ENCODE data around the gene NR4A2.

The NR4A2 gene

DNA sequence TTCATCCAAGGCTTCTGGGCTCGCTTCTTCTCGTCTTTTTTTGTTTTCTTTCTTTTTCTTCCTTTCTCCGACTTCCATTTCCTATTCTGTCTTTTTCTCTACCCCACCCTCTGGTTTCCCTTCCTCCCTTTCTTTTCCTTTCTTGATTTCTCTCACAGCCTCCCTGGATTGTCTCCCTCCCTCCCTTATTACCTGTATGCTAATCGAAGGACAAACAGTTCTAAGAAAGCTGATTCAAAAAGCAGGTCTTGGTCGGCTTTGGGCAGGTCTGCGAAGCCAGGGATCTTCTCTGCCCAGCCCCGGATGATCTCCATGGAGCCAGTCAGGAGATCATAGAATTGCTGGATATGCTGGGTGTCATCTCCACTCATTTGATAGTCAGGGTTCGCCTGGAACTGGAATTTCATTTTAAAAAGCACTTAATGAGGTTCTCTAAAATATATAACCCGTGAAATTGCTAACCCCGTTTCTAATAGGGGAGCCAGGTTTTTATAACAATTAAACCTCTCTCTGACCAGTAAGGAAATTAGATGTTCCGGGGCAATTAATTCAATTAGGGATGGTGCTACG is 5.9 kb downstream of the NR4A2 start:
- no peaks in the 10 kb centered on the region for H3K9me3 Mint-ChIP-seq
- H3K27ac Mint-ChIP-seq = no peak overlapping the region
- peaks cover 6% of the 10 kb centered on the region for H3K36me3 Mint-ChIP-seq (ENCODE audit: low read depth)
- no peak overlapping the region for H3K4me3 Mint-ChIP-seq
- TF ChIP-seq, protein P1, sequence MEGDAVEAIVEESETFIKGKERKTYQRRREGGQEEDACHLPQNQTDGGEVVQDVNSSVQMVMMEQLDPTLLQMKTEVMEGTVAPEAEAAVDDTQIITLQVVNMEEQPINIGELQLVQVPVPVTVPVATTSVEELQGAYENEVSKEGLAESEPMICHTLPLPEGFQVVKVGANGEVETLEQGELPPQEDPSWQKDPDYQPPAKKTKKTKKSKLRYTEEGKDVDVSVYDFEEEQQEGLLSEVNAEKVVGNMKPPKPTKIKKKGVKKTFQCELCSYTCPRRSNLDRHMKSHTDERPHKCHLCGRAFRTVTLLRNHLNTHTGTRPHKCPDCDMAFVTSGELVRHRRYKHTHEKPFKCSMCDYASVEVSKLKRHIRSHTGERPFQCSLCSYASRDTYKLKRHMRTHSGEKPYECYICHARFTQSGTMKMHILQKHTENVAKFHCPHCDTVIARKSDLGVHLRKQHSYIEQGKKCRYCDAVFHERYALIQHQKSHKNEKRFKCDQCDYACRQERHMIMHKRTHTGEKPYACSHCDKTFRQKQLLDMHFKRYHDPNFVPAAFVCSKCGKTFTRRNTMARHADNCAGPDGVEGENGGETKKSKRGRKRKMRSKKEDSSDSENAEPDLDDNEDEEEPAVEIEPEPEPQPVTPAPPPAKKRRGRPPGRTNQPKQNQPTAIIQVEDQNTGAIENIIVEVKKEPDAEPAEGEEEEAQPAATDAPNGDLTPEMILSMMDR (IDR thresholded peaks at IDR 0.05; ENCODE audit: unreplicated experiment in 3 of 3) = no peak
- H3K4me1 Mint-ChIP-seq = peaks cover 12% of the 10 kb centered on the region
- H3K27me3 Mint-ChIP-seq (ENCODE audit: low read depth) = peaks cover 99% of the 10 kb centered on the region

DNA sequence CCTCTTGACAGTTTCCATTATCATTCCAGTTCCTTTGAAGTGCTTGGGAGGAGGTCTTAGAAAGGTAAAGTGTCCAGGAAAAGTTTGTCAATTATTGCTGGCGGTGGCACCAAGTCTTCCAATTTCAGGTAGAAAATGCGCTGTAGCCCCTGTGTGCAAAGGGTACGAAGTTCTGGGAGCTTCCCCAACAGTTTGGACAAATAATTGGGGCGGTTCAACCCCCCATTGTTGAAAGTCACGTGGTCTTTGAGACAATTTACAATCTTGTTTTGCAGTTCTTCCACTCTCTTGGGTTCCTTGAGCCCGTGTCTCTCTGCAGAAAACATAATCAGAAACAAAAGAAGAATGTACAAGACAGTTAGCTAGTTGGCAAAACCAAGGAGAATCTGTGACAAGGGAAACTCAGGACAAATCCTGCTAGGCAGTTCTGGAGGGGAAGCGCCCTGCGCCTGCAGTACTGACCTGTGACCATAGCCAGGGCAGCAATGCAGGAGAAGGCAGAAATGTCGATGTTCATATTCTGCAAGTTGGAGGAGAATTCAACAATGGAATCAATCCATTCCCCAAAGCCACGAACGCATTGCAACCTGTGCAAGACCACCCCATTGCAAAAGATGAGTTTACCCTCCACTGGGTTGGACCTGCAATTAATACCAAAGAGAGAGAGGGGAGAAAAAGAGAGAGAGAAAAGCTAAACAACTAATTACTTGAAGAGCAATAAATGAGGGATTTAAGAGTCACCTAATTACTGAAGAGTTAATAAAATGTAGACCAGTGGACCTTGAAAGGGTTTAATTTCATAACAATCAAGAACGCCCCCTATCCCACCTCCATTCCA is 6.6 kb downstream of the NR4A2 start:
- H3K9me3 Mint-ChIP-seq = no peaks in the 10 kb centered on the region
- peaks cover 6% of the 10 kb centered on the region for H3K36me3 Mint-ChIP-seq (ENCODE audit: low read depth)
- TF ChIP-seq, protein P1 (IDR thresholded peaks at IDR 0.05; ENCODE audit: unreplicated experiment in 3 of 3) = no peak
- no peak overlapping the region for H3K4me3 Mint-ChIP-seq
- peaks cover 99% of the 10 kb centered on the region for H3K27me3 Mint-ChIP-seq (ENCODE audit: low read depth)
- H3K27ac Mint-ChIP-seq = no peak overlapping the region
- H3K4me1 Mint-ChIP-seq = peaks cover 15% of the 10 kb centered on the region

DNA sequence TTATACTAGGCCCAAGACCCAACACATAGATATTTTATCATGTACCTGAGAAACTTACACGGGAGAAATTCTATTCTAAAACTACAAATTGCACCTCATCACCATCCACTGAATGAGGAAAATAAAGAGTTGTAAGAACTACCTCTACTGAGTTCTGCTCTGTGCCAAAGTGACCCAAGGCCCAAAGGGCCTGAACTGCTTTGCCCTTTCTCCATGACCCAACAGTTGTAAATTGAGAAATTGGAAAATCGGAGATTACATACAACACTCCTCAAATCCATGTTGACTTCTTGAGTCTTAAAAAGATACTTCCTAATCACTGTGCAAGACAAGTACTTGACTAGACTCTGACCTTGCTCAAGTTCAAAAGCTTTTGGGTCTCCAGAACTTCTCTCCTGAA is 8.8 kb downstream of the NR4A2 start:
- Mint-ChIP-seq H3K4me3 (no peak overlapping the region), H3K36me3 (ENCODE audit: low read depth) (peaks cover 10% of the 10 kb centered on the region), H3K4me1 (peaks cover 15% of the 10 kb centered on the region), H3K27ac (no peak overlapping the region), H3K9me3 (peaks cover 3% of the 10 kb centered on the region), H3K27me3 (ENCODE audit: low read depth) (peaks cover 99% of the 10 kb centered on the region)
- TF ChIP-seq, protein P1 (IDR thresholded peaks at IDR 0.05; ENCODE audit: unreplicated experiment in 3 of 3) = no peak

DNA sequence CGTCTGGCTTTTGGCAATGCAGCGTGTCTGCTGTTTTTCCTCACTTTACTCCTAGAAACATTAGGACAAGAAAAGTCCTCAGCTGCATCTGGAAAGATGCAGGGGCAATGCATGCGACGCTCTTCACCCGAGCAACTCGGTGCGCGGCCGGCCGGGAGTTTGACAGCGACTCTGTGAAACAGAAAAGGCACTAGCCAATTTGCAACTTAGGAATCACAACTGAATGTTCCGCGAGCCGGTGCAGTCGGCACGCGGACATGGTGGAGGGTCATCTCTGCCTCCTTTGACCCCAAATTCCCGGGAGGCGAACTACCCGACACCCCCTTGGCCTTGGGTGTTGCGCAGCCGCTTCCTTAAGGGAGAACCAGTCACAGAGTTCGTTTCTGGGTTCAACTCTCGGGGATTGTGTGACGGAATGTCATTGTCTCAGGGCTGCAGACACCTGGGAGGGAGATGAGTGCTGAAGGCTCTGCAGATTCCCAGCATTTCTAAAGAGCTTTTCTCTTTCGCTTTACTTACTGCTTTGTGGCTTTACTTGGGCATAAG is 9.8 kb downstream of the NR4A2 start:
- H3K27me3 Mint-ChIP-seq (ENCODE audit: low read depth) = peaks cover 98% of the 10 kb centered on the region
- peak overlapping the region; percentile 40 to 76 (median 53) for H3K4me3 Mint-ChIP-seq
- TF ChIP-seq, protein P1 (IDR thresholded peaks at IDR 0.05; ENCODE audit: unreplicated experiment in 3 of 3) = no peak
- H3K27ac Mint-ChIP-seq = no peak overlapping the region
- H3K36me3 Mint-ChIP-seq (ENCODE audit: low read depth) = peaks cover 10% of the 10 kb centered on the region
- H3K4me1 Mint-ChIP-seq = peaks cover 15% of the 10 kb centered on the region
- H3K9me3 Mint-ChIP-seq = peaks cover 3% of the 10 kb centered on the region

DNA sequence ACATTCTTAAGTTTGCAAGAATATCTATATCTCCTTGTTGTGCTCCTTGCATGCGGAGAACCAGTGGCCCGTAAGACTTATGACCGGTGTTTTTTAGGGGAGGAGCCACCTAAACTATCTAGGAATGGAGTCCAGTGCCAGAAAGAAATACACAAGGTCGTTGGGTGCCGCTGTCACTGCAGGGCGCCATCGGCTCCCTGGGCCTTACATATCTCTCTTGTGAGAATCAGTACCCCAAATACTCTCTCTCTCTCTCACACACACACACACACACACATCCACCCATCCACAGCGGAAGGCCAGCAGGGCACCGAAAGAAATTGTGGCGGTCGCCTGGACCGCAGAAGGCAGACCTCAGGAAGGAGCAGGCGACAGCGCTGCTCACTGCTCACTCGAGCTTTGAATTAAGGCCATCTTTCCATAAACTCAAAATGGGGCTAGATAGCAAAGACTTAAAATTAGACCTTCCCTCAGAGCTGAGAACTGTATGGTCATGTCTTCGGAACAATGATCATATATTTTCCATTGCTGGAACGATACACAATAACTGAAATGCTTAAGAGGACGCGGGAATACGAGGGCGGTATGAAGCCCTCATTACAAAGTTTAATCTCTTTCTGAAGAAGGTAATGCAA is 10.4 kb downstream of the NR4A2 start:
- Mint-ChIP-seq H3K9me3 (peaks cover 3% of the 10 kb centered on the region), H3K27me3 (ENCODE audit: low read depth) (peaks cover 98% of the 10 kb centered on the region), H3K4me1 (peaks cover 15% of the 10 kb centered on the region), H3K4me3 (peak overlapping the region; percentile 57 to 69 (median 64)), H3K36me3 (ENCODE audit: low read depth) (peaks cover 10% of the 10 kb centered on the region), H3K27ac (no peak overlapping the region)
- TF ChIP-seq, protein P1 (IDR thresholded peaks at IDR 0.05; ENCODE audit: unreplicated experiment in 3 of 3) = no peak
